A375 (cell line): Measurements from ENCODE around the gene PDCL3. TPM values are rescaled to one million over a fixed set of nuclear protein-coding genes. Genes with fewer than 3 reads are reported as not detected.

Experiments used
- small RNA-seq: library from RNA; depleted of rRNA; stranded (forward); fragments of <200 nt; gene quantifications from one replicate; pipeline ENCODE3, GENCODE V24; 2014
- total RNA-seq: library from RNA; depleted of rRNA; stranded (reverse); fragments of >200 nt; shearing (Covaris generic); gene quantifications from 2 replicates; pipeline ENCODE4 v1.2.3, GENCODE V29; 2014; rRNA removed

PDCL3 gene
- total RNA-seq, result 16.7 and 23.4 TPM in 2 replicates

DNA sequence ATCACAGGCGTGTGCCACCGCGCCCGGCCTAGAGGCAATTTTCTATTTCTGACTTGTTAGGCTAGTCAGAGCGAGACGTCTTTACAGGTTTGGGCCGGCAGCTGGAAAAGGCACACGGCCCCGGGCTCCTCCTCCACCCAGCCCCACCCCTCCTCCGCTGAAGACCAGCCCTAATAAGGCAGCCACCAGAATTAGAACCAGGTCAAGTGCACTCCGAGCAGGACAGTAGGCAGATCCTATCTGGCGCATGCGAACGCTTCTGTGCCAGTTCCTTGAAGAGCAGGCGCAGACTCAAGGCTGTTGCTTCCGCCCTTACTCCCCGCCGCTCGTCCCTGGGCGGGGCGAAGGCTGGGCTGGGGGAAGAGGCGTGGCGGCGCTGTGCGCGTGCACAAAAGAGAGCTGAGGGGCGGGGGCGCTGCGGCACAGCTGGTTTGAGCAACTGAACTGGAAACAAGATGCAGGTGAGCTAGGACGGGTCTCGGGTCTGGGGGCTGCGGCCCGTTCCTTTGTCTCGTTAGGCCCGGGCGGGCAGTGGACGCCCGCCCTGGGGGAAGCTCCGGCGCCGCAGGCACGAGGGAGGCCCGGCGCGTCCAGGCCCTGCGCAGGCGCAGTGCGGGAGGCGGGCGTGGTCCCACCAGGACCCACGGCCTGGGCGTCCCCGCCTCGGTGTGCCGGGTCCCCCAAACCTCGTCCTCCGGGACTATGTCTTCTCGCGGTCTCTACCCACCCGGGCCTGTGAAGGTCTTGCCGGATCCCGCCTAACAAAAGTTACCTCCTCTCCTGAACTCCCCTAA is at the start of gene PDCL3:
PDCL3 (plus strand) TSS at position 381 of the 794 bp plus-strand sequence; CDS start at position 456, 75 bp downstream.

Small RNA genes lying within 50 kb of the gene (small RNA-seq; reads per million reads assigned to genes)
- gene HMGN2P22, result not detected

Other genes starting within 250 kb of the PDCL3 start
- gene LONRF2, start 240.5 kb upstream of the PDCL3 start, total RNA-seq, result 1.2 and 1.3 TPM in 2 replicates
- 11.7 and 16.1 TPM in 2 replicates for gene CHST10, start 145.3 kb upstream of the PDCL3 start, total RNA-seq
- gene NMS, start 92.5 kb upstream of the PDCL3 start, total RNA-seq, result not detected in 2 replicates